Osteoblast (primary cell): Measurements from ENCODE around the gene HMHB1. TPM values are rescaled to one million over a fixed set of nuclear protein-coding genes. Genes with fewer than 3 reads are reported as not detected.

Source experiments
- DNase-seq: peaks from one replicate; pipeline ENCODE4 v3.0.0; 2011; ENCODE audit warnings: low spot score, mixed read lengths; ENCODE audit not compliant: insufficient read length; ENCODE audit errors: missing footprints
- H2AFZ ChIP-seq: 2 replicates; pipeline ENCODE4 v1.6.0; 2011; ENCODE audit warnings: mild to moderate bottlenecking, low read length
- H3K27ac ChIP-seq: 2 replicates; pipeline ENCODE4 v1.5.1; 2011; ENCODE audit warnings: mild to moderate bottlenecking, low read depth, low read length, moderate library complexity
- H3K27me3 ChIP-seq: 2 replicates; pipeline ENCODE4 v1.6.0; 2012; ENCODE audit warnings: mild to moderate bottlenecking, control low read depth, inconsistent platforms, low read length, moderate library complexity; ENCODE audit not compliant: insufficient read depth
- H3K36me3 ChIP-seq: 2 replicates; pipeline ENCODE4 v1.5.1; 2011; ENCODE audit warnings: mild to moderate bottlenecking, low read length, control low read depth, moderate library complexity; ENCODE audit not compliant: insufficient read depth
- H3K4me1 ChIP-seq: 2 replicates; pipeline ENCODE4 v1.5.1; 2011; ENCODE audit warnings: mild to moderate bottlenecking, low read length, control low read depth, moderate library complexity; ENCODE audit not compliant: insufficient read depth
- H3K4me2 ChIP-seq: 2 replicates; pipeline ENCODE4 v1.6.0; 2011; ENCODE audit warnings: mild to moderate bottlenecking, low read length; ENCODE audit not compliant: insufficient read depth
- H3K4me3 ChIP-seq: fragments of 200-600 bp; sonication (generic); 3 replicates; pipeline ENCODE4 v1.5.1; 2012; ENCODE audit warnings: mild to moderate bottlenecking, low read length, inconsistent platforms; ENCODE audit not compliant: insufficient read depth
- H3K79me2 ChIP-seq: 2 replicates; pipeline ENCODE4 v1.6.0; 2012; ENCODE audit warnings: mild to moderate bottlenecking, low read length, control low read depth, inconsistent platforms; ENCODE audit not compliant: insufficient read depth
- H3K9me3 ChIP-seq: 2 replicates; pipeline ENCODE4 v1.5.1; 2011; ENCODE audit warnings: low read depth, low read length, control low read depth
- H4K20me1 ChIP-seq: 2 replicates; pipeline ENCODE4 v1.6.0; 2012; ENCODE audit warnings: mild to moderate bottlenecking, low read length, control low read depth; ENCODE audit not compliant: insufficient read depth
- CTCF ChIP-seq: IDR thresholded peaks from 2 replicates; pipeline ENCODE4 v1.5.1; 2011; ENCODE audit warnings: mild to moderate bottlenecking, low read depth, low read length, moderate library complexity; ENCODE audit errors: extremely low read depth
- total RNA-seq: library from RNA; depleted of rRNA; stranded (reverse); fragments of >200 nt; gene quantifications from 2 replicates; pipeline ENCODE4 v1.2.3, GENCODE V29; 2012

HMHB1 gene
- total RNA-seq, 1 donor, result not detected

GRCh38 chr5:143860211-143860610, 48.2 kb downstream of the HMHB1 start:
- H3K4me2 ChIP-seq, result no peak overlapping the region
- no peak for DNase-seq
- H3K9me3 ChIP-seq, result no peaks in the 10 kb centered on the region
- H3K4me3 ChIP-seq, result no peak overlapping the region
- no peak overlapping the region for H3K27ac ChIP-seq
- TF ChIP-seq CTCF, result no peak
- no peaks in the 10 kb centered on the region for H3K27me3 ChIP-seq
- H3K36me3 ChIP-seq, result no peaks in the 10 kb centered on the region
- no peaks in the 10 kb centered on the region for H3K4me1 ChIP-seq
- H2AFZ ChIP-seq, result no peak overlapping the region
- no peaks in the 10 kb centered on the region for H3K79me2 ChIP-seq
- no peaks in the 10 kb centered on the region for H4K20me1 ChIP-seq

- H3K27me3 ChIP-seq, result no peaks in the 10 kb centered on the region
- H3K4me2 ChIP-seq, result no peak overlapping the region
- H2AFZ ChIP-seq, result no peak overlapping the region
- no peak overlapping the region for H3K4me3 ChIP-seq
- no peak for DNase-seq
- no peaks in the 10 kb centered on the region for H4K20me1 ChIP-seq
- H3K9me3 ChIP-seq, result no peaks in the 10 kb centered on the region
- TF ChIP-seq CTCF, result no peak
- H3K27ac ChIP-seq, result no peak overlapping the region
- H3K4me1 ChIP-seq, result no peaks in the 10 kb centered on the region
- H3K79me2 ChIP-seq, result no peaks in the 10 kb centered on the region
- no peaks in the 10 kb centered on the region for H3K36me3 ChIP-seq
Observed at GRCh38 chr5:143862271-143862670, 50.3 kb downstream of the HMHB1 start.

GRCh38 chr5:143865426-143866025, 53.6 kb downstream of the HMHB1 start:
- no peak overlapping the region for H3K4me2 ChIP-seq
- no peak for DNase-seq
- H2AFZ ChIP-seq, result peak overlapping the region; percentile 42

More at GRCh38 chr5:143865426-143866025, 53.6 kb downstream of the HMHB1 start:
- Histone ChIP-seq H4K20me1 (no peaks in the 10 kb centered on the region), H3K36me3 (no peaks in the 10 kb centered on the region), H3K79me2 (no peaks in the 10 kb centered on the region), H3K27me3 (no peaks in the 10 kb centered on the region), H3K4me3 (no peak overlapping the region), H3K9me3 (no peaks in the 10 kb centered on the region), H3K27ac (no peak overlapping the region), H3K4me1 (no peaks in the 10 kb centered on the region)
- no peak for TF ChIP-seq CTCF
